ENCODE measurements around the gene NXPE3.

NXPE3 gene

GRCh38 chr3:101876142-101876541 lies 97.1 kb downstream of the NXPE3 start:
- H3K4me3 Mint-ChIP-seq = no peak overlapping the region
- no peaks in the 10 kb centered on the region for H3K36me3 Mint-ChIP-seq (ENCODE audit: low read depth)
- H3K27me3 Mint-ChIP-seq (ENCODE audit: low read depth) = peaks cover 2% of the 10 kb centered on the region
- peaks cover 5% of the 10 kb centered on the region for H3K9me3 Mint-ChIP-seq
- H3K27ac Mint-ChIP-seq = no peak overlapping the region
- H3K4me1 Mint-ChIP-seq (ENCODE audit: low read depth) = peaks cover 1% of the 10 kb centered on the region
- no peak for DNase-seq (ENCODE audit: low spot score)

All from T-helper 2 cell treated with Interferon-gamma antibody and Interleukin-4, amounts not matched to agents 5 μg/mL and 100 μg/mL, for 36 hours (primary cell).